Ascending aorta (tissue), 2 donors: Measurements from ENCODE around the gene FAM83C. TPM values are rescaled to one million over a fixed set of nuclear protein-coding genes. Genes with fewer than 3 reads are reported as not detected.

Experiments used
- DNase-seq, 2 donors: peaks; one replicate each; pipeline ENCODE4 v3.0.0-alpha.2; 2019; ENCODE audit warnings: low spot score in 2 of 2
- H3K27ac ChIP-seq, 2 donors: fragments of 200-600 bp; sonication (generic); one replicate each; pipeline ENCODE4 v1.5.1; 2016 to 2017; ENCODE audit warnings: mild to moderate bottlenecking in 1 of 2
- H3K27me3 ChIP-seq: fragments of 200-600 bp; sonication (generic); one replicate; pipeline ENCODE4 v1.5.1; 2017
- H3K36me3 ChIP-seq, 2 donors: fragments of 200-600 bp; sonication (generic); one replicate each; pipeline ENCODE4 v1.5.1; 2016
- H3K4me1 ChIP-seq, 2 donors: fragments of 200-600 bp; sonication (generic); one replicate each; pipeline ENCODE4 v1.5.1; 2016 to 2017; ENCODE audit warnings: mild to moderate bottlenecking in 1 of 2
- H3K4me3 ChIP-seq, 2 donors: fragments of 200-600 bp; sonication (generic); one replicate each; pipeline ENCODE4 v1.5.1; 2016 to 2017; ENCODE audit warnings: mild to moderate bottlenecking in 1 of 2
- H3K9me3 ChIP-seq, 2 donors: fragments of 200-600 bp; sonication (generic); one replicate each; pipeline ENCODE4 v1.5.1; 2016
- intact Hi-C: fragments of 100-400 bp; cut with DNase I; formaldehyde crosslinking; loops from one replicate; pipeline ENCODE4 v1.15.1; 2023
- total RNA-seq: library from RNA; depleted of rRNA; stranded (reverse); fragments of >200 nt; gene quantifications from one replicate; pipeline ENCODE4 v1.1.0, GENCODE V29; 2016
- TF ChIP-seq, protein P1 (sequence below), 3 experiments: fragments of 200-600 bp in 2 of 3; fragments of 450-650 bp in 1 of 3; sonication (generic) in 2 of 3; IDR thresholded peaks; one replicate each; pipeline ENCODE4 v1.5.1; 2016 to 2019; ENCODE audit warnings: antibody characterized with exemption in 3 of 3, mild to moderate bottlenecking in 1 of 3, moderate library complexity in 1 of 3

FAM83C gene
- total RNA-seq, 1 donor from 2014 or later, result not detected

DNA sequence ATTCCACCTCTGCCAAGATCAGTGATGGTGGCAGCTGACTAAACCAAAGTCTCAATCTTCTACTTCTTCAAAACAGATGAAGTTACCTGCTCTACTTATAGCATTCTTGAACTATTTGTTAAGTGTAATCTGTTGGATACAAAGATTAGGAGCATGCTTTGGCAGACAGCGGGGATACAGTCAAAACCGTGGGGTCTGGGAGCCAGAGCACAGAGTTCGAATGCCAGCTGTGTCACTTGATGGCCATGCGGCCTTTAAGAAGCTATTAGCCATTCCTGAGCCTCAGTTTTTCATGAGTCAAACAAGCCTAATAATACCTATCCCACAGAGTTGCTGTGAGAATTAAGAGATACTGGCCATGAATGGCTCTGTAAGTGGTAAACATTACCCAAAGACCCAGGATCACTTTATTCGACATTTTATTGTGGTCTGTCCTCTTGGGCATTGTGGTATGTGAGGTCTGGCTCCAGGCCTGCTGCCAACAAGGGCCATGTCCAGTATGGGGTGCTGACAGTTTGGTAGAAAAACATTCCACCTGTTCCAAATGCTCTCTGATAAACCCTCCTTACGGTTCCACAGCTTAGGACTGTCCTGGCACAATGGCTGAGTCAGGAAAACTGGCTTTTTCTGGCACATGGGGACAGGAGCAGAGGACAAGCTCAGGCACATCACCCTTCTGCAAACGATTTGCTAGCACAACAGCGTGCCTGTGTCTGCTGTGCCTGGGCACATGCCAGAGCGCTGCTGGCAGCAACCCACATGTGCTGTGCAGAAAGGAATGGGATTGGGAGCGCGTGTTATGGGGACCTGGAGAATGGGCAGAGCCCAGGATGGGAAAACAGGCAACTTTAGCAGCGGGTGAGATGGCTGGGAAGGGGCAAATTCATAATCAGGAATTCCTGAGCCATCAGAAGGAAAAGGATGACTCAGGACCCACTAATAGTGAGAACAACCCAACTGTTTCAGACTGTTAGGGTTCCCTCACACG lies 15.7 kb upstream of the FAM83C start:
- H3K4me1 ChIP-seq, result peaks cover 19 to 29% of the 10 kb centered on the region in 2 donors
- intact Hi-C loops, result no loop called here
- H3K27me3 ChIP-seq, result no peaks in the 10 kb centered on the region
- H3K27ac ChIP-seq, result peak overlapping the region; percentile 76 to 85
- no peaks in the 10 kb centered on the region for H3K9me3 ChIP-seq
- TF ChIP-seq, protein P1, sequence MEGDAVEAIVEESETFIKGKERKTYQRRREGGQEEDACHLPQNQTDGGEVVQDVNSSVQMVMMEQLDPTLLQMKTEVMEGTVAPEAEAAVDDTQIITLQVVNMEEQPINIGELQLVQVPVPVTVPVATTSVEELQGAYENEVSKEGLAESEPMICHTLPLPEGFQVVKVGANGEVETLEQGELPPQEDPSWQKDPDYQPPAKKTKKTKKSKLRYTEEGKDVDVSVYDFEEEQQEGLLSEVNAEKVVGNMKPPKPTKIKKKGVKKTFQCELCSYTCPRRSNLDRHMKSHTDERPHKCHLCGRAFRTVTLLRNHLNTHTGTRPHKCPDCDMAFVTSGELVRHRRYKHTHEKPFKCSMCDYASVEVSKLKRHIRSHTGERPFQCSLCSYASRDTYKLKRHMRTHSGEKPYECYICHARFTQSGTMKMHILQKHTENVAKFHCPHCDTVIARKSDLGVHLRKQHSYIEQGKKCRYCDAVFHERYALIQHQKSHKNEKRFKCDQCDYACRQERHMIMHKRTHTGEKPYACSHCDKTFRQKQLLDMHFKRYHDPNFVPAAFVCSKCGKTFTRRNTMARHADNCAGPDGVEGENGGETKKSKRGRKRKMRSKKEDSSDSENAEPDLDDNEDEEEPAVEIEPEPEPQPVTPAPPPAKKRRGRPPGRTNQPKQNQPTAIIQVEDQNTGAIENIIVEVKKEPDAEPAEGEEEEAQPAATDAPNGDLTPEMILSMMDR (IDR thresholded peaks at IDR 0.05), result no peak
- DNase-seq, result peak; percentile 30 to 84
- peak overlapping the region in 1 of 2 donors; percentile 4 for H3K4me3 ChIP-seq
- peaks cover 0 to 8% of the 10 kb centered on the region in 2 donors for H3K36me3 ChIP-seq

DNA sequence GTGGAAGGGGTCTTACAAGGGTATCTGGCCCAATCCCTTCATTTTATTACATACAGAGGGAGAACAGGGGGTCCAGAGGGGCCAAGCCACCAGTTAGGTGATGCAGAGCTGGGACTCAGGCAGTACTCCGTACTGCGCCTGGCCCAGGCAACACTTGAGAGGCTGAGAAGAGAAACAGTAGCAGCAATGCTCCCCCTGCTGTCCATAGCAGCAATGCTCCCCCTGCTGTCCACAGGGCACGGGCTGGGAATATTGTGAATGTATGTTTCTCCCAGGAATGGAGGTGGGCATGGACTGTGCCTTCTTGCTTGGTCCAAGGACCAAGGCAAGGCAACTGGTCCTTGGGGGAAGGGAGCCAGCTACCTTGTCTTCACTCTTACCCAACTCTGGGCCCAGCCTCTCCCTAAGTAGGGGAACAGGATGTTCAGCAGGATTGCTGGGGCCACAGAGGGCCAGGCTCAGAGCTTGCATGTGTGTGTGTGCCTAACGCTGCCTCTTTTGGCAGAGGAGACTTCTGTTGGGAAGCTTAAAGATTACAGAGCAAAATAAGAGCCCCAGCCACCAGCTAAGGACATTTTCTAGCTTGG lies 14.8 kb upstream of the FAM83C start:
- intact Hi-C loops, result no loop called here
- H3K4me1 ChIP-seq, result peaks cover 19 to 29% of the 10 kb centered on the region in 2 donors
- peak overlapping the region; percentile 76 to 85 for H3K27ac ChIP-seq

DNA sequence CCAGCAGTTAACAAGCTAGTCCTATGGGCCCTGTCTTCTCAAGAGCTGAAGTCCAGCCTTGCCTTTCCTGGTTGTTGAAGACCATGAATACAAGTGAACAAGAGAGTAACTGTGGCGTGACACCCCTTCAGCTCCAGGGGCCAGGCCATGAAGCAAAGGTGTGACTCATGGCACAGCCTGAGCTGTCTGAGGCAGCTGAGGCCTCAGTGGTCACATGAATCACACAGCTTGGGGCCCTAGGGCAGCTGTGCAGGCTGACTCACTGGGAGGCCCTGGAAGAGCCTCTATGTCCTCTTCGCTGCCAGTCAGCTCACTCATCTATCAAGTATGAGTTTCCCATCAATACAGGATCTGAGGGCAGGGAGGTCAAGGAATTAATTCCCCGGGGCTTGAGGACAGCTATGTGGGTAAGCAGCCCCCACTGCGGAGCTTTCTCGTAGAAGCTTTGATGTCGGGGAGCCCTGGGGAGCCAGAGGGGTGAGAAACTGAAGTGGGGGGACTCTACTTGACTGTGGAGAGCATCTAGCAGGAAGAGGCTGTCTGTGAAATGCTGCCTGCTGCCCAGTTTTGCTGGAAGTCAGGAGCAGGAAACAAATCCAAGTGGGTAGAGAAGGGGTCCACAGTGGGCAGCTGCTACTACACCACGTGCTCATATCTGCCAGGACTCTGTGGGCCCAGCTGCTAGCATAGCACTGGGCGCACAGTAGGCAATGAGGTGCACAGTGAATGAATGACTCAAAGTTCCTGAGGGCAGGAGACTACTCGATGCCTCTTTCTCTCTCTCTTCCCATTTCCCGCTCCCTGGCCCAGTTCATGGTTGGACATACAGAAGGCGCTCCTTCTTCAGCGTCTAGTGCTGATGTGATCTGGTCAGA lies 13.7 kb upstream of the FAM83C start:
- DNase-seq, result peak; percentile 32 to 84
- peaks cover 19 to 29% of the 10 kb centered on the region in 2 donors for H3K4me1 ChIP-seq
- H3K9me3 ChIP-seq, result no peaks in the 10 kb centered on the region
- no peaks in the 10 kb centered on the region for H3K27me3 ChIP-seq
- intact Hi-C loops, result loop anchor here (2.0 kb wide), 2 partner anchors 91 to 133 kb away; partner anchors contain the start of gene GDF5
- no peak overlapping the region for H3K4me3 ChIP-seq
- TF ChIP-seq, protein P1 (IDR thresholded peaks at IDR 0.05), result no peak
- H3K27ac ChIP-seq, result peak overlapping the region; percentile 76 to 85
- peaks cover 0 to 4% of the 10 kb centered on the region in 2 donors for H3K36me3 ChIP-seq

More for the DNA sequence above, 14.8 kb upstream of the FAM83C start:
- peaks cover 0 to 4% of the 10 kb centered on the region in 2 donors for H3K36me3 ChIP-seq
- no peak overlapping the region for H3K4me3 ChIP-seq
- H3K27me3 ChIP-seq, result no peaks in the 10 kb centered on the region
- TF ChIP-seq, protein P1 (IDR thresholded peaks at IDR 0.05), result peak; percentile 26 to 50 (median 31)
- DNase-seq, result peak in 1 of 2 donors; percentile 71
- H3K9me3 ChIP-seq, result no peaks in the 10 kb centered on the region

DNA sequence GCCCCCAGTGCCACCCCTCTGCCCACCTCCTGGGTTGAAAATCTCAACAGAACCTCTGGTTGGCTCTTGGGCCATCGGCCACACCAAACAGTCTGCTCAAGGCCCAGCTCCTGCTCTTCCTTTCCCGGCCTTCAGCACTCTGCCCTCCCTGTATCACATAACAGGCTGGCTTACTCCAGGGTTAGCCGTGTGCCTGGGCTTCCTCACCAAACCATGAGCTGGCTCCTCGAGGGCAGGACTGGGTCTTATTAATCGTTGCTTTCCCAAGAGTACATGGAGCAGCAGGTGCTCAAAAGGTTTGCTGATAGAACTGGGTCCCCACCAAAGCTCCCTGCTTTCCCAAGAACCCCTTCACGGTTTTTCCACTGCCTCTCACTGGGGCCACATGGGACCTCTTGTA lies 12.7 kb upstream of the FAM83C start:
- H3K4me3 ChIP-seq, result no peak overlapping the region
- H3K27ac ChIP-seq, result peak overlapping the region; percentile 4 to 35
- H3K4me1 ChIP-seq, result peaks cover 19 to 29% of the 10 kb centered on the region in 2 donors
- H3K36me3 ChIP-seq, result peaks cover 0 to 4% of the 10 kb centered on the region in 2 donors
- intact Hi-C loops, result loop anchor here (1.0 to 2.0 kb wide), 3 partner anchors 92 to 142 kb away; partner anchors contain the start of gene GDF5
- no peaks in the 10 kb centered on the region for H3K9me3 ChIP-seq
- DNase-seq, result no peak
- TF ChIP-seq, protein P1 (IDR thresholded peaks at IDR 0.05), result no peak
- no peaks in the 10 kb centered on the region for H3K27me3 ChIP-seq
